Liver (tissue), 9 donors: ENCODE data around the gene IFNGR2. TPM values are rescaled to one million over a fixed set of nuclear protein-coding genes. Genes with fewer than 3 reads are reported as not detected.

Experiments used
- DNase-seq: peaks from one replicate; pipeline ENCODE4 v3.0.0-alpha.2; 2017; ENCODE audit warnings: low spot score
- H3K27ac ChIP-seq, 2 donors: one replicate each; pipeline ENCODE4 v1.7.0; 2013; ENCODE audit warnings: inconsistent platforms in 2 of 2, low read length in 2 of 2, control low read depth in 1 of 2, low read depth in 1 of 2, mild to moderate bottlenecking in 1 of 2
- H3K27me3 ChIP-seq, 4 donors: one replicate each; pipeline versions ENCODE4 v1.6.1 to v1.7.0; 2013; ENCODE audit warnings: low read length in 3 of 4, inconsistent platforms in 1 of 4, mild to moderate bottlenecking in 1 of 4, moderate library complexity in 1 of 4; ENCODE audit not compliant: control insufficient read depth in 4 of 4, insufficient read depth in 4 of 4
- H3K36me3 ChIP-seq, 4 donors: one replicate each; pipeline versions ENCODE4 v1.6.1 to v1.7.0; 2013; ENCODE audit warnings: low read length in 3 of 4, mild to moderate bottlenecking in 3 of 4, low read depth in 1 of 4, moderate library complexity in 1 of 4; ENCODE audit not compliant: control insufficient read depth in 4 of 4, insufficient read depth in 3 of 4
- H3K4me1 ChIP-seq, 4 donors: one replicate each; pipeline versions ENCODE4 v1.6.1 to v1.7.0; 2013; ENCODE audit warnings: low read length in 3 of 4, mild to moderate bottlenecking in 3 of 4, moderate library complexity in 1 of 4; ENCODE audit not compliant: control insufficient read depth in 4 of 4, insufficient read depth in 4 of 4
- H3K4me3 ChIP-seq, 3 donors: one replicate each; pipeline versions ENCODE4 v1.6.1 to v1.7.0; 2013; ENCODE audit warnings: low read length in 3 of 3, control low read depth in 1 of 3, low read depth in 1 of 3, mild to moderate bottlenecking in 1 of 3
- H3K9ac ChIP-seq, 2 donors: one replicate each; pipeline ENCODE4 v1.7.0; 2013; ENCODE audit warnings: low read length in 2 of 2, mild to moderate bottlenecking in 2 of 2, moderate library complexity in 2 of 2, control low read depth in 1 of 2, low read depth in 1 of 2
- H3K9me3 ChIP-seq, 4 donors: one replicate each; pipeline versions ENCODE4 v1.6.1 to v1.7.0; 2013; ENCODE audit warnings: low read length in 3 of 4; ENCODE audit not compliant: control insufficient read depth in 4 of 4
- EGR1 ChIP-seq, 2 donors: IDR thresholded peaks; 2 replicates each; pipeline ENCODE4 v1.6.1; 2016 to 2018; ENCODE audit warnings: antibody characterized with exemption in 2 of 2, low read depth in 2 of 2
- FOXA2 ChIP-seq: IDR thresholded peaks from 2 replicates; pipeline ENCODE4 v1.6.1; 2016; ENCODE audit warnings: antibody characterized with exemption
- GABPA ChIP-seq, 2 donors: IDR thresholded peaks in 1 of 2; conservative IDR thresholded peaks in 1 of 2; 2 replicates each; pipeline ENCODE4 v1.6.1; 2016; ENCODE audit warnings: antibody characterized with exemption in 2 of 2, mild to moderate bottlenecking in 1 of 2, moderate library complexity in 1 of 2
- HNF4A ChIP-seq, 2 donors: conservative IDR thresholded peaks; 2 replicates each; pipeline ENCODE4 v1.6.1; 2016; ENCODE audit warnings: antibody characterized with exemption in 2 of 2, mild to moderate bottlenecking in 2 of 2
- HNF4G ChIP-seq: IDR thresholded peaks from 2 replicates; pipeline ENCODE4 v1.6.1; 2016; ENCODE audit warnings: antibody characterized with exemption
- JUND ChIP-seq, 2 donors: IDR thresholded peaks; 2 replicates each; pipeline ENCODE4 v1.6.1; 2016; ENCODE audit warnings: antibody characterized with exemption in 2 of 2
- NR2F2 ChIP-seq: IDR thresholded peaks from 2 replicates; pipeline ENCODE4 v1.6.1; 2016; ENCODE audit warnings: antibody characterized with exemption
- RAD21 ChIP-seq, 2 donors: IDR thresholded peaks; 2 replicates each; pipeline ENCODE4 v1.6.1; 2016; ENCODE audit warnings: antibody characterized with exemption in 2 of 2, mild to moderate bottlenecking in 2 of 2
- SP1 ChIP-seq: IDR thresholded peaks from 2 replicates; pipeline ENCODE4 v1.6.1; 2018; ENCODE audit warnings: antibody characterized with exemption, mild to moderate bottlenecking
- TAF1 ChIP-seq: conservative IDR thresholded peaks from 2 replicates; pipeline ENCODE4 v1.6.1; 2016; ENCODE audit warnings: antibody characterized with exemption, mild to moderate bottlenecking
- YY1 ChIP-seq: IDR thresholded peaks from 2 replicates; pipeline ENCODE4 v1.6.1; 2016; ENCODE audit warnings: antibody characterized with exemption, mild to moderate bottlenecking
- WGBS: extraction: QIAGEN DNeasy Blood & Tissue Kit; methylation state at CpG from one replicate; pipeline ENCODE4 v1.1.7; 2013; 5-methylcytosine and 5-hydroxymethylcytosine counted together
- polyA plus RNA-seq, 2 donors: library from polyadenylated mRNA; stranded (reverse) in 1 of 2; unstranded in 1 of 2; fragments of 200-250 nt in 1 of 2; fragments of >200 nt in 1 of 2; fragmentation: Nextera tagmentation in 1 of 2; extraction: Ambion mirVana in 1 of 2; gene quantifications; one replicate each; pipeline versions ENCODE4 v1.2.1 to v1.2.3, GENCODE V29; 2013 to 2015
- total RNA-seq, 2 donors: library from RNA; depleted of rRNA; stranded (reverse); fragments of >200 nt; gene quantifications; one replicate each; pipeline ENCODE4 v1.2.3, GENCODE V29; 2014
- TF ChIP-seq, protein P1 (sequence below): fragments of 150-350 bp; IDR thresholded peaks from 2 replicates; pipeline ENCODE4 v1.5.1; 2017; ENCODE audit warnings: improper control_type of control experiment, low read depth, low read length; ENCODE audit not compliant: missing input control
- TF ChIP-seq, protein P2 (sequence below): IDR thresholded peaks from 2 replicates; pipeline ENCODE4 v1.6.1; 2016; ENCODE audit warnings: antibody characterized with exemption
- TF ChIP-seq, protein P3 (sequence below): IDR thresholded peaks from 2 replicates; pipeline ENCODE4 v1.6.1; 2016; ENCODE audit warnings: antibody characterized with exemption, mild to moderate bottlenecking
- TF ChIP-seq, protein P4 (sequence below): IDR thresholded peaks from 2 replicates; pipeline ENCODE4 v1.6.1; 2016; ENCODE audit warnings: antibody characterized with exemption
- donor health status: healthy.
- donor health status: healthy.
- donor health status: healthy.
- donor health status: healthy.
- donor health status: healthy.

IFNGR2 gene, protein sequence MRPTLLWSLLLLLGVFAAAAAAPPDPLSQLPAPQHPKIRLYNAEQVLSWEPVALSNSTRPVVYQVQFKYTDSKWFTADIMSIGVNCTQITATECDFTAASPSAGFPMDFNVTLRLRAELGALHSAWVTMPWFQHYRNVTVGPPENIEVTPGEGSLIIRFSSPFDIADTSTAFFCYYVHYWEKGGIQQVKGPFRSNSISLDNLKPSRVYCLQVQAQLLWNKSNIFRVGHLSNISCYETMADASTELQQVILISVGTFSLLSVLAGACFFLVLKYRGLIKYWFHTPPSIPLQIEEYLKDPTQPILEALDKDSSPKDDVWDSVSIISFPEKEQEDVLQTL
- total RNA-seq (10 to 100 TPM; 23.2 to 24.3 TPM), polyA plus RNA-seq (10 to 100 TPM; 23.0 to 23.7 TPM)

DNA sequence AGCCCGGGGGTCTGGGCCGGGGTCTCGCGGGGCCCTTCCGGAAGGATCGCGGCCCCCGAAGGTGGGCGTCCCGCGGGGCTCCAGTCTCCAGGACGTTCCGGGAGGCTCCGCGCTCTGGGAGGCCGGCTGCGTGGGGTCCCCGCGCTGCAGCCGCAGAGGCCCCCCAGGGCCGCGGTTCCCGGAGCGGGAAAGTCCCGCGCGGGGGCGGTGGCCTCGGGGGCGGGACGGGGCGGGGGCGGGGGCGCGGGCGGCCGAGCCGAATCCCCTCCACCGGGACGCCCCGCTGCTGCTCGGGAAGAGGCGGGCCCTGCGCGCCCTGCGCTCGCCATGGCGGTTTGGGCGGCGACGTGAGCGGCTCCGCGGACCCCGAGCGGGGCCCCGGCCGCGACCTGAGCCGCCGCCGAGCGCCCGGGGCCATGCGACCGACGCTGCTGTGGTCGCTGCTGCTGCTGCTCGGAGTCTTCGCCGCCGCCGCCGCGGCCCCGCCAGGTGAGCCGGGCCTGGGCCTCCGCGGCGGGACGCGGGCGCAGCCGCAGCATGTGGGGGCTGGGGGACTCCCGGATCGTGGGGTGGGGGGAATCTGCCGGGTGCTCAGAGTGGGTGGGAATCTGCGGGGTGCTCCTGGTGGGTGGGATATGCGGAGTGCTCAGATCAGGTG lies at the start of gene IFNGR2:
TSS of gene IFNGR2 (plus strand) at position 286 of the 658 bp plus-strand sequence. CDS start at position 417, 131 bp downstream.
- Histone ChIP-seq H3K4me1 (peaks cover 3 to 16% (median 13%) of the 10 kb centered on the region in 4 donors), H3K9me3 (no peaks in the 10 kb centered on the region), H3K27ac (peak within 1 kb of the TSS; percentile 89 to 95), H3K4me3 (peak within 1 kb of the TSS; percentile 64 to 90 (median 71)), H3K27me3 (no peaks in the 10 kb centered on the region), H3K9ac (peak within 1 kb of the TSS; percentile 61 to 80), H3K36me3 (no peaks in the 10 kb centered on the region)
- peak; percentile 69 for DNase-seq
- TF ChIP-seq, protein P1, sequence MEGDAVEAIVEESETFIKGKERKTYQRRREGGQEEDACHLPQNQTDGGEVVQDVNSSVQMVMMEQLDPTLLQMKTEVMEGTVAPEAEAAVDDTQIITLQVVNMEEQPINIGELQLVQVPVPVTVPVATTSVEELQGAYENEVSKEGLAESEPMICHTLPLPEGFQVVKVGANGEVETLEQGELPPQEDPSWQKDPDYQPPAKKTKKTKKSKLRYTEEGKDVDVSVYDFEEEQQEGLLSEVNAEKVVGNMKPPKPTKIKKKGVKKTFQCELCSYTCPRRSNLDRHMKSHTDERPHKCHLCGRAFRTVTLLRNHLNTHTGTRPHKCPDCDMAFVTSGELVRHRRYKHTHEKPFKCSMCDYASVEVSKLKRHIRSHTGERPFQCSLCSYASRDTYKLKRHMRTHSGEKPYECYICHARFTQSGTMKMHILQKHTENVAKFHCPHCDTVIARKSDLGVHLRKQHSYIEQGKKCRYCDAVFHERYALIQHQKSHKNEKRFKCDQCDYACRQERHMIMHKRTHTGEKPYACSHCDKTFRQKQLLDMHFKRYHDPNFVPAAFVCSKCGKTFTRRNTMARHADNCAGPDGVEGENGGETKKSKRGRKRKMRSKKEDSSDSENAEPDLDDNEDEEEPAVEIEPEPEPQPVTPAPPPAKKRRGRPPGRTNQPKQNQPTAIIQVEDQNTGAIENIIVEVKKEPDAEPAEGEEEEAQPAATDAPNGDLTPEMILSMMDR, result no peak
- TF ChIP-seq YY1 (no peak), GABPA (IDR thresholded peaks at IDR 0.05 in 1 of 2, conservative IDR thresholded peaks at IDR 0.05 in 1 of 2) (no peak), NR2F2 (no peak), JUND (IDR thresholded peaks at IDR 0.05) (no peak), RAD21 (IDR thresholded peaks at IDR 0.05) (no peak), FOXA2 (no peak), SP1 (no peak), EGR1 (IDR thresholded peaks at IDR 0.05; ENCODE audit: low read depth in 2 of 2) (no peak), HNF4G (no peak), TAF1 (no peak)
- TF ChIP-seq, protein P2, sequence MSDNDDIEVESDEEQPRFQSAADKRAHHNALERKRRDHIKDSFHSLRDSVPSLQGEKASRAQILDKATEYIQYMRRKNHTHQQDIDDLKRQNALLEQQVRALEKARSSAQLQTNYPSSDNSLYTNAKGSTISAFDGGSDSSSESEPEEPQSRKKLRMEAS, result no peak
- TF ChIP-seq, protein P3, sequence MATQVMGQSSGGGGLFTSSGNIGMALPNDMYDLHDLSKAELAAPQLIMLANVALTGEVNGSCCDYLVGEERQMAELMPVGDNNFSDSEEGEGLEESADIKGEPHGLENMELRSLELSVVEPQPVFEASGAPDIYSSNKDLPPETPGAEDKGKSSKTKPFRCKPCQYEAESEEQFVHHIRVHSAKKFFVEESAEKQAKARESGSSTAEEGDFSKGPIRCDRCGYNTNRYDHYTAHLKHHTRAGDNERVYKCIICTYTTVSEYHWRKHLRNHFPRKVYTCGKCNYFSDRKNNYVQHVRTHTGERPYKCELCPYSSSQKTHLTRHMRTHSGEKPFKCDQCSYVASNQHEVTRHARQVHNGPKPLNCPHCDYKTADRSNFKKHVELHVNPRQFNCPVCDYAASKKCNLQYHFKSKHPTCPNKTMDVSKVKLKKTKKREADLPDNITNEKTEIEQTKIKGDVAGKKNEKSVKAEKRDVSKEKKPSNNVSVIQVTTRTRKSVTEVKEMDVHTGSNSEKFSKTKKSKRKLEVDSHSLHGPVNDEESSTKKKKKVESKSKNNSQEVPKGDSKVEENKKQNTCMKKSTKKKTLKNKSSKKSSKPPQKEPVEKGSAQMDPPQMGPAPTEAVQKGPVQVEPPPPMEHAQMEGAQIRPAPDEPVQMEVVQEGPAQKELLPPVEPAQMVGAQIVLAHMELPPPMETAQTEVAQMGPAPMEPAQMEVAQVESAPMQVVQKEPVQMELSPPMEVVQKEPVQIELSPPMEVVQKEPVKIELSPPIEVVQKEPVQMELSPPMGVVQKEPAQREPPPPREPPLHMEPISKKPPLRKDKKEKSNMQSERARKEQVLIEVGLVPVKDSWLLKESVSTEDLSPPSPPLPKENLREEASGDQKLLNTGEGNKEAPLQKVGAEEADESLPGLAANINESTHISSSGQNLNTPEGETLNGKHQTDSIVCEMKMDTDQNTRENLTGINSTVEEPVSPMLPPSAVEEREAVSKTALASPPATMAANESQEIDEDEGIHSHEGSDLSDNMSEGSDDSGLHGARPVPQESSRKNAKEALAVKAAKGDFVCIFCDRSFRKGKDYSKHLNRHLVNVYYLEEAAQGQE, result no peak
- WGBS, result under 1% methylated on average over 89 of the region's 89 CpGs

DNA sequence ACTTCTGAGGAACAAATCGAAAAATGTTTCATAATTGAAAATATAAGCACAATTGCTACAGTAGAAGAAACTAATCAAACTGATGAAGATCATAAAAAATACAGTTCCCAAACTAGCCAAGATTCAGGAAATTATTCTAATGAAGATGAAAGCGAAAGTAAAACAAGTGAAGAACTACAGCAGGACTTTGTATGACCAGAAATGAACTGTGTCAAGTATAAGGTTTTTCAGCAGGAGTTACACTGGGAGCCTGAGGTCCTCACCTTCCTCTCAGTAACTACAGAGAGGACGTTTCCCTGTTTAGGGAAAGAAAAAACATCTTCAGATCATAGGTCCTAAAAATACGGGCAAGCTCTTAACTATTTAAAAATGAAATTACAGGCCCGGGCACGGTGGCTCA lies 47.9 kb upstream of the IFNGR2 start:
- H3K9me3 ChIP-seq, result no peaks in the 10 kb centered on the region
- no peak overlapping the region for H3K4me3 ChIP-seq
- WGBS, result 83% methylated on average over 6 of the region's 6 CpGs
- no peaks in the 10 kb centered on the region for H3K27me3 ChIP-seq
- H3K4me1 ChIP-seq, result no peaks in the 10 kb centered on the region
- peaks cover 1 to 47% (median 23%) of the 10 kb centered on the region in 4 donors for H3K36me3 ChIP-seq
- no peak overlapping the region for H3K27ac ChIP-seq
- no peak overlapping the region for H3K9ac ChIP-seq
- DNase-seq, result no peak
- TF ChIP-seq HNF4A (conservative IDR thresholded peaks at IDR 0.05), result no peak
- TF ChIP-seq EGR1 (IDR thresholded peaks at IDR 0.05; ENCODE audit: low read depth in 2 of 2), result no peak
- TF ChIP-seq, protein P2, result no peak
- TF ChIP-seq YY1, result no peak
- no peak for TF ChIP-seq RAD21 (IDR thresholded peaks at IDR 0.05)
- TF ChIP-seq GABPA (IDR thresholded peaks at IDR 0.05 in 1 of 2, conservative IDR thresholded peaks at IDR 0.05 in 1 of 2), result no peak
- no peak for TF ChIP-seq NR2F2
- no peak for TF ChIP-seq TAF1
- TF ChIP-seq, protein P3, result no peak
- no peak for TF ChIP-seq FOXA2
- TF ChIP-seq, protein P4, sequence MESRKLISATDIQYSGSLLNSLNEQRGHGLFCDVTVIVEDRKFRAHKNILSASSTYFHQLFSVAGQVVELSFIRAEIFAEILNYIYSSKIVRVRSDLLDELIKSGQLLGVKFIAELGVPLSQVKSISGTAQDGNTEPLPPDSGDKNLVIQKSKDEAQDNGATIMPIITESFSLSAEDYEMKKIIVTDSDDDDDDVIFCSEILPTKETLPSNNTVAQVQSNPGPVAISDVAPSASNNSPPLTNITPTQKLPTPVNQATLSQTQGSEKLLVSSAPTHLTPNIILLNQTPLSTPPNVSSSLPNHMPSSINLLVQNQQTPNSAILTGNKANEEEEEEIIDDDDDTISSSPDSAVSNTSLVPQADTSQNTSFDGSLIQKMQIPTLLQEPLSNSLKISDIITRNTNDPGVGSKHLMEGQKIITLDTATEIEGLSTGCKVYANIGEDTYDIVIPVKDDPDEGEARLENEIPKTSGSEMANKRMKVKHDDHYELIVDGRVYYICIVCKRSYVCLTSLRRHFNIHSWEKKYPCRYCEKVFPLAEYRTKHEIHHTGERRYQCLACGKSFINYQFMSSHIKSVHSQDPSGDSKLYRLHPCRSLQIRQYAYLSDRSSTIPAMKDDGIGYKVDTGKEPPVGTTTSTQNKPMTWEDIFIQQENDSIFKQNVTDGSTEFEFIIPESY, result no peak
- TF ChIP-seq HNF4G, result no peak
